Skeletal muscle satellite cell (primary cell): ENCODE data around the gene MCU. TPM values are rescaled to one million over a fixed set of nuclear protein-coding genes. Genes with fewer than 3 reads are reported as not detected.

Experiments used
- small RNA-seq: library from RNA; depleted of rRNA; stranded (forward); fragments of <200 nt; gene quantifications from one replicate; pipeline ENCODE3, GENCODE V24; 2012

Gene MCU

Small RNA genes within 50 kb of the gene (small RNA-seq; reads per million reads assigned to genes)
- not detected for gene MIR4676
- not detected for gene RF00019
